Endothelial cell (in vitro differentiated cells): Measurements from ENCODE around the gene TMEM205. TPM values are rescaled to one million over a fixed set of nuclear protein-coding genes. Genes with fewer than 3 reads are reported as not detected.

Experiments used
- DNase-seq: peaks from one replicate; pipeline ENCODE4 v3.0.0; 2021; ENCODE audit warnings: low spot score
- H3K27ac Mint-ChIP-seq: one replicate; pipeline ENCODE4 v1.8.0; 2021; ENCODE audit warnings: mixed read lengths, inconsistent platforms; ENCODE audit not compliant: unreplicated experiment
- H3K27me3 Mint-ChIP-seq: one replicate; pipeline ENCODE4 v1.8.0; 2021; ENCODE audit warnings: mild to moderate bottlenecking, moderate library complexity, mixed read lengths, inconsistent platforms; ENCODE audit not compliant: unreplicated experiment
- H3K36me3 Mint-ChIP-seq: one replicate; pipeline ENCODE4 v1.8.0; 2021; ENCODE audit warnings: mild to moderate bottlenecking, low read depth, mixed read lengths, inconsistent platforms; ENCODE audit not compliant: unreplicated experiment
- H3K4me1 Mint-ChIP-seq: one replicate; pipeline ENCODE4 v1.8.0; 2021; ENCODE audit warnings: mild to moderate bottlenecking, mixed read lengths, inconsistent platforms; ENCODE audit not compliant: unreplicated experiment
- H3K4me3 Mint-ChIP-seq: one replicate; pipeline ENCODE4 v1.8.0; 2021; ENCODE audit warnings: mild to moderate bottlenecking, mixed read lengths, inconsistent platforms; ENCODE audit not compliant: unreplicated experiment
- H3K9me3 Mint-ChIP-seq: one replicate; pipeline ENCODE4 v1.8.0; 2021; ENCODE audit warnings: mixed read lengths, inconsistent platforms; ENCODE audit not compliant: unreplicated experiment
- CTCF ChIP-seq: fragments of 200-600 bp; sonication (generic); IDR thresholded peaks from one replicate; pipeline ENCODE4 v1.5.0; 2021; ENCODE audit warnings: antibody characterized with exemption; ENCODE audit not compliant: unreplicated experiment
- total RNA-seq: library from RNA; stranded (reverse); fragmentation: NEBNext Ultra II Directional; extraction: Animal tissue kit (Norgen Biotek cat#: 25700); gene quantifications from one replicate; pipeline ENCODE4 v1.2.1, GENCODE V29; 2021; ENCODE audit not compliant: unreplicated experiment

The TMEM205 gene
- total RNA-seq, 1 donor from 2014 or later = 68.9 TPM

DNA sequence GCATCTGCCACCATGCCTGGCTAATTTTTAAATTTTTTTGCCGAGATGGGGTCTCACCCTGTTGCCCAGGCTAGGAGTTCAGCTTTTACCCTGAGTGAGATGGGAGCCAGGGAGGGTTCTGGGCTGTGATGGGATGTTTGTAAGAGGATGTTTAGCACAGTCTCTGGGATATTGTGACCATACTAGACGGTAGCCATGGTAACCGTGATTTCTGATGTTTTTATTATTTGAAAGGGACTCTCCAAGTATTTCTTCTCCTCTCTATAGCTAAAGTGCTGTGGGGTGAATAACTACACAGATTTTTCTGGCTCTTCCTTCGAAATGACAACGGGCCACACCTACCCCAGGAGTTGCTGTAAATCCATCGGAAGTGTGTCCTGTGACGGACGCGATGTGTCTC lies 39.7 kb downstream of the TMEM205 start:
- no peak overlapping the region for H3K27ac Mint-ChIP-seq

GRCh38 chr19:11304936-11305335 lies 41.1 kb downstream of the TMEM205 start:
- no peak overlapping the region for H3K27ac Mint-ChIP-seq
- H3K4me1 Mint-ChIP-seq = no peaks in the 10 kb centered on the region
- peaks cover 6% of the 10 kb centered on the region for H3K27me3 Mint-ChIP-seq
- peaks cover 5% of the 10 kb centered on the region for H3K36me3 Mint-ChIP-seq
- no peak overlapping the region for H3K4me3 Mint-ChIP-seq
- no peaks in the 10 kb centered on the region for H3K9me3 Mint-ChIP-seq
- TF ChIP-seq CTCF = no peak
- DNase-seq = no peak

More for the DNA sequence above, 39.7 kb downstream of the TMEM205 start:
- no peaks in the 10 kb centered on the region for H3K36me3 Mint-ChIP-seq
- peaks cover 1% of the 10 kb centered on the region for H3K27me3 Mint-ChIP-seq
- no peaks in the 10 kb centered on the region for H3K4me1 Mint-ChIP-seq
- no peaks in the 10 kb centered on the region for H3K9me3 Mint-ChIP-seq
- no peak overlapping the region for H3K4me3 Mint-ChIP-seq
- no peak for DNase-seq
- TF ChIP-seq CTCF = no peak

DNA sequence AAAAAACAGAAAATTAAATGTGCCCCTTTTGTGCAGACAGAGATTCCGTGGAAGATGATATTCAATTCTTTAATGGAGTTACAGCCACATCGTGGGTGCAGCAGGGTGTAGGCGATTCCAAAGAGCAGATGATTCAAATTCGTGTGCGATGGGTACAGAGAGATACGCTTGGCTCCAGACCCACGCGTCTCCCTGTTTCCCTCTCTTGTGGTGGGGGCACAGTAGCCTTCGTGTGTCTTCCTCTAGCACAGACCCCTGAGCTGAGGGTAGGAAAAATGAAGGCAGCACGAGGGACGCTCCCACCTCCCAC lies 45.3 kb downstream of the TMEM205 start:
- Mint-ChIP-seq H3K36me3 (peaks cover 5% of the 10 kb centered on the region), H3K4me3 (no peak overlapping the region), H3K27ac (no peak overlapping the region), H3K4me1 (no peaks in the 10 kb centered on the region), H3K9me3 (no peaks in the 10 kb centered on the region), H3K27me3 (peaks cover 7% of the 10 kb centered on the region)
- DNase-seq = no peak
- no peak for TF ChIP-seq CTCF

GRCh38 chr19:11299946-11300810 lies 45.9 kb downstream of the TMEM205 start:
- Mint-ChIP-seq H3K27me3 (peaks cover 7% of the 10 kb centered on the region), H3K4me1 (peaks cover 2% of the 10 kb centered on the region), H3K27ac (no peak overlapping the region), H3K9me3 (no peaks in the 10 kb centered on the region), H3K36me3 (peaks cover 5% of the 10 kb centered on the region), H3K4me3 (no peak overlapping the region)
- TF ChIP-seq CTCF = no peak
- no peak for DNase-seq

DNA sequence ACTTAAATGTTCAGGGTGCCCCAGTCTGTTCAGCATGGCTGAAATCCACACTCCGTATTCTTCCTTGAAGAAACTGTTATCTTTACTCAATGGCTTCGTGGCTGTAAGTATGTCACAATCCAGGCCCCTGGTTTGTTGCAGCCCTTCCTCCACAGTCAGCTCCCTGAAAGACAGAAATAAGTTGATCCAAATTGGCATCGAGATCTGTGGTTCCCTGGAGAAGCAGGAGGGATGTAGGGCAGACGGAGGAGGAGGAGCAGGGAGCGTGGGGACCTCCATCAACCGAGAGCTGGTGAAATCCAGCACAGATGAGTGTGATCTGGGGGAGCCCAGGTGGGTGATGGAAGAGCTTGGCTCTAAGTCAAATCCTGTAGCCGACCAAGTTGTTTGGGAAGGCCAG lies 49.8 kb downstream of the TMEM205 start:
- TF ChIP-seq CTCF = no peak
- H3K27me3 Mint-ChIP-seq = peaks cover 11% of the 10 kb centered on the region
- DNase-seq = no peak
- peaks cover 7% of the 10 kb centered on the region for H3K4me1 Mint-ChIP-seq
- H3K27ac Mint-ChIP-seq = no peak overlapping the region
- H3K9me3 Mint-ChIP-seq = no peaks in the 10 kb centered on the region
- no peak overlapping the region for H3K4me3 Mint-ChIP-seq
- peaks cover 5% of the 10 kb centered on the region for H3K36me3 Mint-ChIP-seq
